Psoas muscle (tissue), 8 donors: ENCODE data around the gene LSAMP. TPM values are rescaled to one million over a fixed set of nuclear protein-coding genes. Genes with fewer than 3 reads are reported as not detected.

Experiments used
- ATAC-seq, 4 donors: fragments of 200-7000 bp; cut with Tn5 transposase; one replicate each; pipeline ENCODE4 v1.9.1; 2020; ENCODE audit warnings: moderate library complexity in 3 of 4, mild to moderate bottlenecking in 2 of 4
- DNase-seq, 2 donors: peaks; one replicate each; pipeline ENCODE4 v3.0.0-alpha.2; 2020
- H3K27ac ChIP-seq: fragments of 200-600 bp; one replicate; pipeline ENCODE4 v1.8.0; 2022
- H3K27me3 ChIP-seq, 3 donors: fragments of 200-600 bp in 1 of 3; one replicate each; pipeline versions ENCODE4 v1.6.1 to v1.8.0; 2013 to 2022; ENCODE audit warnings: low read length in 2 of 3, mild to moderate bottlenecking in 2 of 3, moderate library complexity in 1 of 3; ENCODE audit not compliant: insufficient read depth in 3 of 3
- H3K36me3 ChIP-seq, 2 donors: fragments of 200-600 bp in 1 of 2; one replicate each; pipeline versions ENCODE4 v1.6.1 to v1.8.0; 2013 to 2022; ENCODE audit warnings: low read depth in 1 of 2, mild to moderate bottlenecking in 1 of 2, moderate library complexity in 1 of 2; ENCODE audit not compliant: insufficient read depth in 1 of 2
- H3K4me1 ChIP-seq: fragments of 200-600 bp; one replicate; pipeline ENCODE4 v1.8.0; 2022
- H3K4me3 ChIP-seq: fragments of 200-600 bp; one replicate; pipeline ENCODE4 v1.8.0; 2022; ENCODE audit warnings: mild to moderate bottlenecking
- H3K9me3 ChIP-seq: fragments of 200-600 bp; one replicate; pipeline ENCODE4 v1.8.0; 2022
- WGBS, 3 donors: extraction: QIAGEN DNeasy Blood & Tissue Kit; methylation state at CpG; one replicate each; pipeline versions ENCODE4 v1.1.6 to v1.1.7; 2013; 5-methylcytosine and 5-hydroxymethylcytosine counted together
- intact Hi-C, 2 donors: fragments of 100-400 bp; cut with DNase I; formaldehyde crosslinking; loops; one replicate each; pipeline versions ENCODE4 v1.11.0 to v1.14.2; 2022
- polyA plus RNA-seq, 3 donors: library from polyadenylated mRNA; stranded (reverse); fragments of 200-250 nt; gene quantifications; one replicate each; pipeline ENCODE4 v1.2.3, GENCODE V29; 2013
- total RNA-seq, 4 donors: library from RNA; stranded (reverse); fragmentation: NEBNext Ultra II Directional in 2 of 4; extraction: Animal tissue kit (Norgen Biotek cat#: 25700) in 2 of 4; gene quantifications; one replicate each; pipeline versions ENCODE4 v1.2.1 to v1.2.4, GENCODE V29; 2021 to 2023
- TF ChIP-seq, protein P1 (sequence below): fragments of 200-600 bp; IDR thresholded peaks from one replicate; pipeline ENCODE4 v1.8.0; 2022; ENCODE audit warnings: antibody characterized with exemption
- donor health status: healthy with polysubstance abuse.
- donor health status: DM: no; HTN: no; CAD: no; lungs with moderate emphysema.
- donor health status: Bipolar disorder and iron deficiency.
- donor health status: healthy.
- donor health status: DM: yes; HTN: yes; CAD: no.
- donor health status: DM: no; HTN: no; CAD: no.
- donor health status: DM: no; HTN: no; CAD: no.
- donor health status: DM: yes; HTN: yes; CAD: no.

LSAMP gene
- total and polyA plus RNA-seq, 7 donors = 0.01 to 0.17 (median 0.04) TPM; not detected in 4

DNA sequence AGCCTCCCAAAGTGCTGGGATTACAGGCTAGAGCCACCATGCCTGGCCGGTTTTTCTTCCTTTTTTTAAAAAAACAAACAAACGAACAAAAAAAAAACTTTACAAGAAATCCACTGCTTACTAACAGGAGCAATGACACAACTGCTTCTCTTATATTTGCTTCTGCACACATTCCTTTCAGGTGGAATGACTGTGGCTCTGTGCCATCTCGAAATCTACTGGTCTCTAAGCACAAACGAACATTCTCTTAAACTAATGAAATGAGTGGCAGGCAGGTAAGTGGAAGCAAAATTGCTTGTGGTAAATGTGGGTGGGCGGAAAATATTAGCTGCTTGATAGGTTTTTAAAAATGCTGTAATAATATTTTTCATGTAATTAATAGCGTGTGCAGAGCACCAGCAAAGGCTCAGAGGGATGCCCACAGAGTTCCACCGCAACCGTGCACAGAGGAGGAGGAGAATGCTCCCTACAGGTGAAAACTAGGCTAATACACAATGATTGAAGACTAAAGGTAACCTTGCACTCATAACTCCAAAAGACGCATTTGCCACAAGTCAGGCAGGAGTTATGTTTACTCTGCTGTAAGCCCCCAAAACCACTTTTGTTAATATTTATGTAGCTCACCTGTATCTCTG lies 77.4 kb downstream of the LSAMP start:
- TF ChIP-seq, protein P1, sequence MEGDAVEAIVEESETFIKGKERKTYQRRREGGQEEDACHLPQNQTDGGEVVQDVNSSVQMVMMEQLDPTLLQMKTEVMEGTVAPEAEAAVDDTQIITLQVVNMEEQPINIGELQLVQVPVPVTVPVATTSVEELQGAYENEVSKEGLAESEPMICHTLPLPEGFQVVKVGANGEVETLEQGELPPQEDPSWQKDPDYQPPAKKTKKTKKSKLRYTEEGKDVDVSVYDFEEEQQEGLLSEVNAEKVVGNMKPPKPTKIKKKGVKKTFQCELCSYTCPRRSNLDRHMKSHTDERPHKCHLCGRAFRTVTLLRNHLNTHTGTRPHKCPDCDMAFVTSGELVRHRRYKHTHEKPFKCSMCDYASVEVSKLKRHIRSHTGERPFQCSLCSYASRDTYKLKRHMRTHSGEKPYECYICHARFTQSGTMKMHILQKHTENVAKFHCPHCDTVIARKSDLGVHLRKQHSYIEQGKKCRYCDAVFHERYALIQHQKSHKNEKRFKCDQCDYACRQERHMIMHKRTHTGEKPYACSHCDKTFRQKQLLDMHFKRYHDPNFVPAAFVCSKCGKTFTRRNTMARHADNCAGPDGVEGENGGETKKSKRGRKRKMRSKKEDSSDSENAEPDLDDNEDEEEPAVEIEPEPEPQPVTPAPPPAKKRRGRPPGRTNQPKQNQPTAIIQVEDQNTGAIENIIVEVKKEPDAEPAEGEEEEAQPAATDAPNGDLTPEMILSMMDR = no peak
- ATAC-seq (no peak), DNase-seq (no peak)
- H3K4me1 ChIP-seq = no peaks in the 10 kb centered on the region
- H3K9me3 ChIP-seq = no peaks in the 10 kb centered on the region
- H3K36me3 ChIP-seq = no peaks in the 10 kb centered on the region
- no peak overlapping the region for H3K27ac ChIP-seq
- WGBS, 3 donors = 78 to 81% (median 81%) methylated on average over 9 of the region's 9 CpGs
- H3K27me3 ChIP-seq = no peaks in the 10 kb centered on the region
- no peak overlapping the region for H3K4me3 ChIP-seq
- intact Hi-C loops = no loop called here

DNA sequence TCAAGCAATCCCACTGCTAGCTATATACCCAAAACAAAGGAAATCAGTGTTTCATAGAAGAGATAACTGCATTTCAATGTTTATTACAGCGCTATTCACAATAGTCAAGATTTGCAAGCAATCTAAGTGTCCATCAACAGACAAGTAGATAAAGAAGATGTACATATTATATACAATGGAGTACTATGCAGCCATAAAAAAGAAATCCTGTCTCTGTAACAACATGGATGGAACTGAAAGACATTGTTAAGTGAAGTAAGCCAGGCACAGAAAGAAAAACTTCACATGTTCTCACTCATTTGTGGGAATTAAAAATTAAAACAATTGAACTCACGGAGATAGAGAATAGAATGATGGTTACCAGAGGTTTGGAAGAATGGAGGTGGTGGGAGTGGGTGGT lies 89.2 kb downstream of the LSAMP start:
- H3K4me3 ChIP-seq = no peak overlapping the region
- no peaks in the 10 kb centered on the region for H3K36me3 ChIP-seq
- TF ChIP-seq, protein P1 = no peak
- no peaks in the 10 kb centered on the region for H3K27me3 ChIP-seq
- H3K9me3 ChIP-seq = no peaks in the 10 kb centered on the region
- H3K27ac ChIP-seq = no peak overlapping the region
- WGBS, 3 donors = 93 to 99% (median 97%) methylated on average over 2 of the region's 2 CpGs
- intact Hi-C loops = loop anchor here in 1 of 2 donors (10.0 kb wide), 1 partner anchor 299 kb away; no protein-coding TSS in a partner anchor
- no peaks in the 10 kb centered on the region for H3K4me1 ChIP-seq
- no peak for DNase-seq
- no peak for ATAC-seq

DNA sequence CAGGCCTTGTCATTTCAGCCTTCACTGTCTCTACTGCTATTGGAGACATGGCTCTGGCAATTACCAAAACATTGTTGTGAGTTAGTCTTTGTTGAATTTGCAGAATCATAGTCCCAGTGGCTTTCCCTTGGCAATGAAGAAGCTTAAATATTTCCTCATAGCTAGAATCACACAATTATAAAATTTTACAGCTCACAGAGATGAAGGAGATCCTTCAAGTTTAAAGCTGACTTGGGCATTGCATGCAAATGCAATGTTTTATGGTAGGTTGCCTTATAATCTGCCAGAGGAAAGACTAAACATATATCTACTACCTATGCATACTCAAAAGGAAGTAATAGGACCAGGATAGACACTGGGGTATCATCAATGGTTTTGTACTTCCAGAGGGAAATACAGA lies 90.9 kb downstream of the LSAMP start:
- no peaks in the 10 kb centered on the region for H3K4me1 ChIP-seq
- H3K27me3 ChIP-seq = no peaks in the 10 kb centered on the region
- no peak overlapping the region for H3K4me3 ChIP-seq
- intact Hi-C loops = loop anchor here in 1 of 2 donors (10.0 kb wide), 1 partner anchor 300 kb away; no protein-coding TSS in a partner anchor
- no peak for DNase-seq
- no peak for ATAC-seq
- TF ChIP-seq, protein P1 = no peak
- H3K9me3 ChIP-seq = no peaks in the 10 kb centered on the region
- no peaks in the 10 kb centered on the region for H3K36me3 ChIP-seq
- H3K27ac ChIP-seq = no peak overlapping the region

DNA sequence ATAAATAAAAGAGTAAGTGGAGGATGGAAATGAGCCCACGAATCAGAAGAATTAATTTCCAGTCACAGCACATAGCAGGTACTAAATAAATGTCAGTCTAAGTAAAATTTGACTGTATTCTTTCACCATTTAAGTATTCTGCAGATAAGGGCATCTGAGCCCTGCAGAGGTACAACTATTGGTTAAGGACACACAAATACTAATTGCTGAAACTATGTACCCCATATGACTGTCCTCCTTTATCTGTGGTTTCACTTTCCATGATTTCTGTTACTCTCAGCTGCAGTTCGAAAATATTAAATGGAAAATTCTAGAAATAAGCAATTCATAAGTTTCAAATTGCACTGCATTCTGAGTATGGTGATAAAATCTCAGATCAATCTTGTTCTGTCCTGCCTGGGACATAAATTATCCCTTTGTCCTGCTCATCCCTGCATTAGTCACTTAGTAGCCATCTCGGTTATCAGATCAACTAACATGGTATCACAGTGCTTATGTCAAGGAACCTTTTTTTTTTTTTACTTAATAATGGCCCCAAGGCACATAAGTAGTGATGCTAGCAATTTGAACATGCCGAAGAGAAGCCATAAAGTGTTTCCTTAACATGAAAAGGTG lies 95.1 kb downstream of the LSAMP start:
- 66 to 76% (median 68%) methylated on average over 4 of the region's 4 CpGs for WGBS, 3 donors
- no peak for DNase-seq
- intact Hi-C loops = loop anchor here in 1 of 2 donors (10.0 kb wide), 1 partner anchor 305 kb away; no protein-coding TSS in a partner anchor
- Histone ChIP-seq H3K27ac (no peak overlapping the region), H3K27me3 (no peaks in the 10 kb centered on the region), H3K9me3 (no peaks in the 10 kb centered on the region), H3K4me3 (no peak overlapping the region), H3K4me1 (no peaks in the 10 kb centered on the region), H3K36me3 (no peaks in the 10 kb centered on the region)
- TF ChIP-seq, protein P1 = no peak
- ATAC-seq = no peak
